GM11168 (cell line): ENCODE results near the gene REEP1.
"Not testable (repeated sequence)": the region's sequence is repeated elsewhere in the genome, so short reads cannot be mapped to it uniquely, and the experiment has no call there.

Source experiments
- in situ Hi-C: fragments of 300-500 bp; cut with MboI; formaldehyde crosslinking; loops from one replicate; pipeline ENCODE4 v1.12.0; 2022; ENCODE audit warnings: low sequenced_read_pairs; ENCODE audit not compliant: unreplicated experiment

Gene REEP1

GRCh38 chr2:86251840-86252266 lies 85.6 kb downstream of the REEP1 start:
- in situ Hi-C loops, result no loop called here

GRCh38 chr2:86249579-86250391 lies 87.6 kb downstream of the REEP1 start:
- in situ Hi-C loops, result no loop called here

GRCh38 chr2:86249176-86249575 lies 88.2 kb downstream of the REEP1 start:
- in situ Hi-C loops, result no loop called here

- in situ Hi-C loops, result not testable (repeated sequence)
These were observed 92.2 kb downstream of the REEP1 start for GRCh38 chr2:86245222-86245621.

- in situ Hi-C loops, result not testable (repeated sequence)
These were observed 92.6 kb downstream of the REEP1 start for GRCh38 chr2:86244781-86245180.

- in situ Hi-C loops, result no loop called here
These were observed 93.3 kb downstream of the REEP1 start for GRCh38 chr2:86243950-86244733.

GRCh38 chr2:86243272-86243671 lies 94.2 kb downstream of the REEP1 start:
- in situ Hi-C loops, result no loop called here

GRCh38 chr2:86241611-86242010 lies 95.8 kb downstream of the REEP1 start:
- in situ Hi-C loops, result no loop called here

GRCh38 chr2:86240251-86240650 lies 97.2 kb downstream of the REEP1 start:
- in situ Hi-C loops, result no loop called here

- in situ Hi-C loops, result loop anchor here (10.0 kb wide), 1 partner anchor 125 kb away; no protein-coding TSS in a partner anchor
These were observed 97.7 kb downstream of the REEP1 start for GRCh38 chr2:86239745-86240144.

- in situ Hi-C loops, result loop anchor here (10.0 kb wide), 1 partner anchor 125 kb away; no protein-coding TSS in a partner anchor
These were observed 98.1 kb downstream of the REEP1 start for GRCh38 chr2:86239326-86239725.

- in situ Hi-C loops, result loop anchor here (10.0 kb wide), 1 partner anchor 126 kb away; no protein-coding TSS in a partner anchor
These were observed 99.1 kb downstream of the REEP1 start for GRCh38 chr2:86238354-86238753.

- in situ Hi-C loops, result loop anchor here (10.0 kb wide), 1 partner anchor 128 kb away; no protein-coding TSS in a partner anchor
These were observed 100.3 kb downstream of the REEP1 start for GRCh38 chr2:86237172-86237571.

- in situ Hi-C loops, result loop anchor here (10.0 kb wide), 1 partner anchor 129 kb away; no protein-coding TSS in a partner anchor
These were observed 102.0 kb downstream of the REEP1 start for GRCh38 chr2:86235196-86235980.

GRCh38 chr2:86234563-86235131 lies 102.8 kb downstream of the REEP1 start:
- in situ Hi-C loops, result loop anchor here (10.0 kb wide), 1 partner anchor 130 kb away; no protein-coding TSS in a partner anchor

- in situ Hi-C loops, result loop anchor here (10.0 kb wide), 1 partner anchor 131 kb away; no protein-coding TSS in a partner anchor
These were observed 104.0 kb downstream of the REEP1 start for GRCh38 chr2:86233436-86233835.

GRCh38 chr2:86232910-86233309 lies 104.5 kb downstream of the REEP1 start:
- in situ Hi-C loops, result loop anchor here (10.0 kb wide), 1 partner anchor 132 kb away; no protein-coding TSS in a partner anchor

- in situ Hi-C loops, result loop anchor here (10.0 kb wide), 1 partner anchor 132 kb away; no protein-coding TSS in a partner anchor
These were observed 105.0 kb downstream of the REEP1 start for GRCh38 chr2:86232373-86232784.

- in situ Hi-C loops, result loop anchor here (10.0 kb wide), 1 partner anchor 133 kb away; no protein-coding TSS in a partner anchor
These were observed 105.6 kb downstream of the REEP1 start for GRCh38 chr2:86231680-86232372.
